IPS-NIHi11 (cell line): ENCODE measurements around the gene ELOVL7.
"Not testable (repeated sequence)": the region's sequence is repeated elsewhere in the genome, so short reads cannot be mapped to it uniquely, and the experiment has no call there.

ENCODE experiments used
- DNase-seq: peaks from one replicate; pipeline ENCODE4 v3.0.0; 2012; ENCODE audit warnings: mixed read lengths, low spot score

Gene ELOVL7

GRCh38 chr5:60715201-60715928 lies 128.7 kb downstream of the ELOVL7 start:
- DNase-seq: not testable (repeated sequence)

- no peak for DNase-seq
Observed at GRCh38 chr5:60712950-60713349, 131.1 kb downstream of the ELOVL7 start.

- DNase-seq: not testable (repeated sequence)
Observed at GRCh38 chr5:60711892-60712291, 132.2 kb downstream of the ELOVL7 start.

- DNase-seq: peak; percentile 6
Observed at GRCh38 chr5:60710362-60710761, 133.7 kb downstream of the ELOVL7 start.

GRCh38 chr5:60705144-60705543 lies 138.9 kb downstream of the ELOVL7 start:
- no peak for DNase-seq

- no peak for DNase-seq
Observed at GRCh38 chr5:60703944-60704343, 140.1 kb downstream of the ELOVL7 start.
